Measurements from ENCODE around the gene TCP10L.
A peak's percentile ranks its signal among the peaks of the same experiment; 100 is the strongest.

TCP10L gene

GRCh38 chr21:32529679-32530078 lies 55.6 kb downstream of the TCP10L start:
- no peak overlapping the region for H3K4me3 ChIP-seq
- no peak overlapping the region for H3K27ac ChIP-seq
- H3K9me3 ChIP-seq (ENCODE audit: low read depth, low read length): no peaks in the 10 kb centered on the region
- DNase-seq (ENCODE audit: low read depth, low spot score): no peak
- no peaks in the 10 kb centered on the region for H3K36me3 ChIP-seq (ENCODE audit: insufficient read depth, low read length)
- TF ChIP-seq EZH2 (IDR thresholded peaks at IDR 0.05) (no peak), POLR2AphosphoS5 (IDR thresholded peaks at IDR 0.05; ENCODE audit: borderline replicate concordance, low read depth, low read length) (no peak), FOXP2 (optimal IDR thresholded peaks at IDR 0.05; ENCODE audit: control extremely low read depth, extremely low read length, insufficient read depth) (no peak)
- no peak overlapping the region for H3K9ac ChIP-seq (ENCODE audit: insufficient read length)

GRCh38 chr21:32525282-32525681 lies 60.0 kb downstream of the TCP10L start:
- Histone ChIP-seq H3K27ac (no peak overlapping the region), H3K4me3 (no peak overlapping the region), H3K9me3 (ENCODE audit: low read depth, low read length) (no peaks in the 10 kb centered on the region), H3K9ac (ENCODE audit: insufficient read length) (no peak overlapping the region), H3K36me3 (ENCODE audit: insufficient read depth, low read length) (no peaks in the 10 kb centered on the region)
- TF ChIP-seq POLR2AphosphoS5 (IDR thresholded peaks at IDR 0.05; ENCODE audit: borderline replicate concordance, low read depth, low read length) (no peak), EZH2 (IDR thresholded peaks at IDR 0.05) (no peak), FOXP2 (optimal IDR thresholded peaks at IDR 0.05; ENCODE audit: control extremely low read depth, extremely low read length, insufficient read depth) (no peak)
- no peak for DNase-seq (ENCODE audit: low read depth, low spot score)

GRCh38 chr21:32523988-32524719 lies 61.2 kb downstream of the TCP10L start:
- Histone ChIP-seq H3K9me3 (ENCODE audit: low read depth, low read length) (no peaks in the 10 kb centered on the region), H3K4me3 (no peak overlapping the region), H3K27ac (peak overlapping the region; percentile 21; the same call in 1 of the 2 replicates), H3K9ac (ENCODE audit: insufficient read length) (no peak overlapping the region), H3K36me3 (ENCODE audit: insufficient read depth, low read length) (no peaks in the 10 kb centered on the region)
- no peak for TF ChIP-seq POLR2AphosphoS5 (IDR thresholded peaks at IDR 0.05; ENCODE audit: borderline replicate concordance, low read depth, low read length)
- no peak for TF ChIP-seq EZH2 (IDR thresholded peaks at IDR 0.05)
- no peak for DNase-seq (ENCODE audit: low read depth, low spot score)

Data from SK-N-MC (cell line).